Thyroid gland (tissue), 4 donors: ENCODE data around the gene SGK1.

Source experiments
- CTCF ChIP-seq, 6 experiments: fragments of 200-600 bp in 3 of 6; fragments of 450-650 bp in 3 of 6; sonication (generic) in 3 of 6; IDR thresholded peaks; one replicate each; pipeline ENCODE4 v1.5.1; 2016 to 2019; ENCODE audit warnings: antibody characterized with exemption in 6 of 6, mild to moderate bottlenecking in 2 of 6, inconsistent platforms in 1 of 6, moderate library complexity in 1 of 6
- POLR2A ChIP-seq, 2 donors: fragments of 450-650 bp; IDR thresholded peaks; one replicate each; pipeline ENCODE4 v1.6.1; 2017; ENCODE audit warnings: antibody characterized with exemption in 2 of 2, mild to moderate bottlenecking in 2 of 2, moderate library complexity in 1 of 2

- TF ChIP-seq CTCF (IDR thresholded peaks at IDR 0.05): no peak
- TF ChIP-seq POLR2A (IDR thresholded peaks at IDR 0.05): no peak
These were observed 78.7 kb downstream of the SGK1 start for GRCh38 chr6:134238960-134239795.
